COR-L47 (cell line): ENCODE data around the gene IGF2.

ENCODE experiments used
- DNase-seq: peaks from one replicate; lab custom pipeline; 2025; lab: John Stamatoyannopoulos, UW

The IGF2 gene

DNA sequence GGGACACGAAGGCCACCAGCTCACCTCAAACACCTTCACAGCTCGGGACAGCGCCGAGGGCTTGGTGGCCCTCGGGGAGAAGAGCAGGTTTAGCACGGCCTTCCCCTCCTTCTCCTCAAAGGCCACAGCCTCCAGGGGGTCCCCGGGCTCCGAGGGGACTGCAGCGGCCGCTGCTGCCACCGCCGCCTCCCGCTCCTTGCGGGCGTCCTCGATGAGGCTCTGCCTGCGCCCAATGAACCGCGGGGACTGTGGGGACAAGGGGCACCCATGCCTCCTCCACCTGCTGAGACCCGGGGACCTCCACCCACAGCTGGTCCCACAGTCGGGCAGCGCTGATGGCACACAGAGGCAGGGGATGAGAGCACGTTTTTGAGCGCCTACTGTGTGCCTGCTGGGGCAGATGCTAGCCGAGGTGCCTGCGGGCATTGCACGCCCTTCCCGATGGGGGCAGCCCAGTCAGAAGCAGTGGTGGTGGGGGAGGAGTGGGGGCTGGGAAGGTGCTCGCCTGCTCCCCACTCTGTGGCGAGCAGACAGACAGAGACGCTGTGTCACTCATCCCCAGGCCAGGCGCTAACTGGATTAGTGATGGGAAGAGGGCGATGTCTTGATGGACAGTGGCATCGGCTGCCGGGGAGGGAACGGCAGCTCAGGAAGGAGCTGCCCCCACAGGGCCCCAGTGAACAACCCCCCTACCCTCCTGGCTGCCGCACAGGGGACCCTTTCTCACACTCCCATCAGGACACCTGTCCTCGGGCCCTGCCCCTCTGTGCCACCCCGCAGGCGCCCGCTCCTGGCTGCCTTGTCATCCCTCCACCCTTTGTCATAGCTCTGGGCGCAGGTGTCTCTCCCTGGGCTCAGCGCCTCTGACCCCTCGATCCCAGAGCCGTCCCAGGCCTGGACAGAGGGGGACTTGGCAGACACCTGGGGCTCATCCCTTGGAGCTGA lies 30.7 kb upstream of the IGF2 start:
- DNase-seq: no peak

- no peak for DNase-seq
These were observed 29.8 kb upstream of the IGF2 start for GRCh38 chr11:2169005-2169378.

DNA sequence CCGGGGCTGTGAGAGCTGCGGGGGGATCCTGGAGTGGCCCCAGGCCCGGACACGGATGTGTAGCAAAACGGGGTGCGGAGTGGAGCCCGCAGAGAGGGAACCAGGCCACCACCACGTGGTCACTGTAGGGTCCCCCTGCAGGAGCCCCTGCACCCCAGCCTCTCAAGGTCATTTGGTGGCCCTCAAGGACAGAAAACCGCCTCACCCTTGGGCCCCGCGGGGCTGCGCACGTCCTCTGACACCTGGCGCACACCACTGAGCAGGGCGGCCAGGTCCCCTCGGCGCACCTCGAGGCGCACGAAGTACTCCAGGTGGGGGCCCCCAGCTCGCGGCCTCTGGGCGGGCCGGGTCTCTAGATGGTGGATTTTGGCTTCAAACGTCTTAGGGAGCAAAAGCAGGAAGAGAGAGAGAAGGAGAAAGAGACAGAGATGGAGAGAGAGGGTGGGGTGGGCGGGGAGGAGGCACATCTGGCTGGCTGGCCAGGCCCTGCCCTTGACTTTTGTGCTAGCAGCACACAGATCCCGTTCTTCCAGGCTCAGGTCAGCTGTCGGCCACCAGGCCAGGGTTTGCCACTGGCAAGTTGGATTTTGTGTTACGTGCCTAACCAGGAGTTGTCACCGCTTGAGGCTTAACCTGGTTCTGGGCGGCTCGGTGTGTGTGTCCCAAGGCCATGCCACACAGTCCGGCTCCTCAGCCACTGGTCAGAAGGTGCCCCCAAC lies 29.3 kb upstream of the IGF2 start:
- no peak for DNase-seq

- no peak for DNase-seq
These were observed 28.2 kb upstream of the IGF2 start for GRCh38 chr11:2167141-2168045.

DNA sequence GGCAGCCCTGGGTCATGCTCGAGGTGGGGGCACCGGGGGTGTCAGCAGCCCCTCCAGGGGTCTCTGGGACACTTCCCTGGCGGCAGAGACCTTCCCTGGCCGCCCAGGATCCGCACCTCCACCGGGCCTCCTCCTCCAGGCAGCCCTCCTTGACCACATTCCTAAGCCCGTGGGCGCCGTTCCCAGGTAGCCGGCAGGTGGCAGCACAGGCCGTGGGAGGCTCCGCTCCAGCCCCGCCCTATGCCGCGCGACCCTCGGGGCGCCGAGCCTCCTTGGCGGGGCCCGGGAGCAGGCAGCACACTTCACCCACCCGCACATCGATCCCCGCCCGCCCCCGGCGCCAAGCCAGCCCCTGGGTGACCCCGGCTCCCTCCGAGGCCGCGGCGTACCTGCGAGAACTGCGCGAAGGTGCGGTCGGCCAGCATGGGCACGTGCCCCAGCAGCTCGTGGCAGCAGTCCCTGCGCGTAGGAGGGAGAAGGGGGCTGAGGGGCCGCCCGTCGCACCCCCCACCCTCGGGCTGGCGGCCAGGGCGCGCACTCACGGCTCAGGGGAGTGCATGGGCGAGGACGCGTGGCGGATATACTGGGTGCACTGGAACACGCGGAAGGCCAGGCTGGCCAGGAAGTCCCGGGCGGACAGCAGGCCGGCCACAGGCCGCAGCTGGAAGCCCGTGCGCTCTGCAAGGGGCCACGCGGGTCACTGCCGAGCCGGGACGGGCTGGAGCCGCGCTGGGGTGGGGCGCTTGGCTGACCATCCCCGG lies 27.1 kb upstream of the IGF2 start:
- DNase-seq: no peak

- DNase-seq: no peak
These were observed 26.4 kb upstream of the IGF2 start for GRCh38 chr11:2165571-2165970.

GRCh38 chr11:2164861-2165555 lies 25.8 kb upstream of the IGF2 start:
- no peak for DNase-seq

DNA sequence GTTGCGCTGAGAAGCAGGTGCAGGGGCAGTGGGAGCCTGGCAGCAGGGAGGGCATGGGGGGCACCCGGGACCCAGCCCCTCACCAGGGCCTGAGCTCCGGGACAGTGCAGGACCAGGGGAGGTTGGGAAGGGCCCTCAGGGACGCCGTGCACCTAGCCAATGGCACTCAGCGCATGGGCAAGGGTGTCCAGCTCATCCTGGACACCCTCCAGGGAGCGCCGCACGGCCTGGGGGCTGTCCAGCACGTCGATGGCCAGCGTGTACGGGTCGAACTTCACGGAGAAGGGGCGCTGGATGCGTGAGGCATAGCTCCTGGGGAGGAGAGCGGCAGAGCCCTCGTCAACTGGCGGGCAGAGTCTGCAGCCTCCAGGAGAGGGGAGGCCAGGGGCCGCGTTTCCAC lies 24.9 kb upstream of the IGF2 start:
- no peak for DNase-seq

GRCh38 chr11:2163428-2163978 lies 24.3 kb upstream of the IGF2 start:
- no peak for DNase-seq

- DNase-seq: no peak
These were observed 21.6 kb upstream of the IGF2 start, which contains the start of gene INS for GRCh38 chr11:2160736-2161259. Gene INS, minus strand, starts transcription at chr11:2161209. Its CDS starts 238 bp downstream, at chr11:2160971.

- DNase-seq: no peak
These were observed 20.6 kb upstream of the IGF2 start for GRCh38 chr11:2159536-2160413.

DNA sequence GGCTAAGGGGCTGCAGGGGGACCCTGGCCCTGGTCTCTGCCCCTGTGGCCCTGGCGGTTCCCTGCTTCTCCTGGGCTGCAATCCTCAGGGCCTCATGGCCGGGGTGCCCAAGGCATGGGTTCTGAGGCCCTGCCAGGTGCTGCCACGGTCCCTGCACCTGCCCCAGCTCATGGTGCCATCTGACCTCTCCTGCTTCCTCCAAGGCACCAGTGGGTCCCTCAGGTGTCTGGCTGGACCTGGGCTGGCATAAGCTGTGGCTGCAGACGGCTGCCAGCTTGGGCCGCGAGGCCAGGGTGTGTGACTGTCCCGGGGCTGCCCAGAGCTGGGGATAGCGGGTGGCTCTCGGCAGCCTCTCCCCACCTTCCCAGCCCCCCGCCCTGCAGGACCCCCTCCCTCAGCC lies 19.8 kb upstream of the IGF2 start:
- no peak for DNase-seq

GRCh38 chr11:2158296-2158737 lies 19.1 kb upstream of the IGF2 start:
- no peak for DNase-seq

DNA sequence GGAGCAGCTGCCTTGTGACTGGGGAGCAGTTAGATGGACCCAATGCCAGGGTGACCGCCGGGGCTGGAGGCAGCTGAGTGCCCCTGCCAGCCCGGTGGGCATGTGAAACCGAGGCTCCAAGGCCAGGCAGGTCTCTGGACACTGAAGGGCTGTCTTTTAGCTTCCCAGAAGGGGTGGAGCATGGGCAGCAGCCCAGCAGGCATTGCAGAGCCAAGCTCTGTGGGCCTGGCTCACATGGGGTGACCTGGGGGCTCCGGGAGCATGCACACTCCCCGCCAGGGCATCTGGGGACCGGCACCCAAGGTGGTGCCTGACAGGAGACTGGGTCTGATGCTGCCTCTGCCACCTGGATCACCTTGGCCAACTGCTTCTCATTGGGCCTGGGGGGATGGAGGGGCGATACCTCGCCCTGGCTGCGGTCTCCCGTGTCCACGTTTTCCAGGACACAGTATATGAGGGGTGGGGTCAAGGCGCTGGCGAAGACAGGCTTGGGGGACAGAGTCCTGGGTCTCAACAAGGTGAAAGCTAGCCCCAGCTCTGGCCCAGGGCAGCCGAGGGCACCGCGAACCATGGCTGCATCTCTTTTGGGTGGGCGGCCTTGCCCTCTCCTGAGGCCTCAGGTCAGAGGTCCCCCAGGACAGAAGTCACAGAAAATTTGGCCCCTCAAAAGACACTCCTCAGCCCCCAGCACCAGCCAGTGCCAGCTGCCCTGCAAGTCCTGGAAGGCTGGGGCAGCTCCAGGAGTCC lies 18.3 kb upstream of the IGF2 start:
- DNase-seq: no peak

DNA sequence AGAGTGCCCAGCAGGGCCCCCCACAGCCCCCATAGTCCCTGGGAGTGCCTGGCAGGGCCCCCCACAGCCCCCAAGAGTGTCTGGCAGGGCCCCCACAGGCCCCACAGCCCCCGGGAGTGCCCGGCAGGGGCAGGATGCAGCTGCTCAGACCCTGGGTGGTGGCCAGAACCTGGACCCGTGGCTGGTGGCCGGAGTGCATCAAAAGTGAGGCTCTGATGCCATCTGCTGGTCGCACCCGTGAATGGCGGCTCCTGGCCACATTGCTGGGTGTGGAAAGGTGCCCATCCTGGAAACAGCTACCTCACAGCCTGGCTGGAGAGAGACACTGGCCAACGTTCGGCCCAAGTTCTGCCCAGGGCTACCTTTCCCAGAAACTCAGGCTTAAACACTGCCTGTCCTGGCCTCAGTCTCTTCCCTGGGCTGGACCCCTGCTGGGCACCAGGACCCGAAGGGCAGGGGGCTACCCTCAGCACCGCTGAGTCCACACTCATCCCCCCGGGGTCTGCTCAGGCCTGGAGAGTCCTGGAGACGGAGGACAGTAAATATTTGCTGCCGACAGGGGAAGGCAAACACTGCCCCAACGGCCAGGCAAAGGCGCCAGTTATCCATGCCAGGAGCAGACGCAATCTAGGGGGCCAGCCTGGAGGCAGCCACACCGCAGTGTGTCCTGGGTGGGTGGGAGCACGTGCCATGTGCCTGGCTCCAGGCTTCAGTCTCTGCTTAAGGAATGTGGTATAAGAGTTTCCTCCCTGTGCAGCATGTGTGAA lies 17.4 kb upstream of the IGF2 start:
- DNase-seq: peak; percentile 69

DNA sequence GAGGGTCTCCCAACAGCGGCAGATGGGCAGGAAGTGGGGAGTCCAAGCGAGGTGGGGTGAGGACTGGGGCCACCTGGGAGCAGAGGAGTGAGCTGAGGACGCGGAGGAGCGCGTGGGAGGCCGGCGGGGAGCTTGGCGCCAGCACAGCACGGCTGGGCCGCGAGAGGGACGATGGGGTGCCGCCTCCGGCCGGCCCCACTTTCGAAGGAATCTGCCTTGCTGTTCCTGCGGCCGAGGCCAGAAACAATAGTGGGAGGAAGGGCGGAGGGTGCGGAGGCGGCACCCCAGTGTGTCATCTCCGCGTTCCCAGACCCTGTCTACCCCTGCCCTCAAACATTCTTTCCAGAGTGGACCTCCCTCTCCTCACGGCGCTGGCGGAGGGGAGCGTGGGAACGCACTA lies 16.3 kb upstream of the IGF2 start:
- DNase-seq: no peak

DNA sequence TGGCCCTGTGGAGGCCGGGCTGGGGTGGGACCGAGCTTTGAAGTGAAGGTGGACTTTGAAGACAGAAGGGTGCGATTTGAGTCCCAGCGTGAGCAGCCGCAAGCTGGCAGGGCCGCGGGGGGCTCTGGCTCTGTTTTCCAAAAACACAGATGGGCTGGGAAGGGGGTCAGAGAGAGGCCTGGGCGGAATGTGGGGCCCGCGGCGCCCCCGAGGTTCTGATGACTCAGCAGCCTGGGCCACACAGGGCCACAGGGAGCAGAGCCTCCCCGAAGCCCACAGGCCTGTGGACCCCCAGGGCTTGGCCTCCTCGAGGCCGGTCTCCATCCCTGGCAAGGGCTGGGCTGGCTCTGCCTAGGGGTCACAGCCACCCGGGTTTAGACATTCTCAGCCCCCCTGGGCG lies 15.7 kb upstream of the IGF2 start:
- no peak for DNase-seq

GRCh38 chr11:2154195-2154585 lies 15.0 kb upstream of the IGF2 start:
- no peak for DNase-seq
